SHP77 (cell line): Measurements from ENCODE around the gene THEMIS.
A peak's percentile ranks its signal among the peaks of the same experiment; 100 is the strongest.
"Not testable (repeated sequence)": the region's sequence is repeated elsewhere in the genome, so short reads cannot be mapped to it uniquely, and the experiment has no call there.

Experiments used
- DNase-seq, 2 experiments: peaks; one replicate each; lab custom pipeline; 2025; lab: John Stamatoyannopoulos, UW

Gene THEMIS

GRCh38 chr6:127725821-127726220 is 175.0 kb downstream of the THEMIS start:
- no peak for DNase-seq

GRCh38 chr6:127718694-127719093 is 182.2 kb downstream of the THEMIS start:
- DNase-seq: no peak

GRCh38 chr6:127717384-127717783 is 183.5 kb downstream of the THEMIS start:
- no peak for DNase-seq

- no peak for DNase-seq
Observed at GRCh38 chr6:127716465-127716864, 184.4 kb downstream of the THEMIS start.

- DNase-seq: no peak
Observed at GRCh38 chr6:127710668-127711067, 190.2 kb downstream of the THEMIS start.

- DNase-seq: no peak
Observed at GRCh38 chr6:127706216-127706615, 194.6 kb downstream of the THEMIS start.

GRCh38 chr6:127695108-127695507 is 205.8 kb downstream of the THEMIS start:
- no peak for DNase-seq

- no peak for DNase-seq
Observed at GRCh38 chr6:127691146-127691545, 209.7 kb downstream of the THEMIS start.

- DNase-seq: no peak
Observed at GRCh38 chr6:127690588-127690987, 210.3 kb downstream of the THEMIS start.

GRCh38 chr6:127690092-127690491 is 210.8 kb downstream of the THEMIS start:
- DNase-seq: peak; percentile 1 to 12

GRCh38 chr6:127687490-127687889 is 213.4 kb downstream of the THEMIS start:
- not testable (repeated sequence) for DNase-seq

GRCh38 chr6:127686084-127686483 is 214.8 kb downstream of the THEMIS start:
- DNase-seq: no peak

GRCh38 chr6:127684501-127684900 is 216.4 kb downstream of the THEMIS start:
- no peak for DNase-seq
